D721Med (cell line): ENCODE results near the gene ALG2.

Experiments
- DNase-seq: peaks from one replicate; pipeline ENCODE4 v3.0.0; 2011; ENCODE audit warnings: low spot score; ENCODE audit not compliant: insufficient read length
- FAIRE-seq: peaks from 2 replicates; lab custom pipeline; 2011; peaks lifted over from hg19 to GRCh38; lab: Jason Lieb, UNC
- CTCF ChIP-seq: IDR thresholded peaks from 2 replicates; pipeline ENCODE4 v1.5.1; 2012; ENCODE audit warnings: mild to moderate bottlenecking, control low read depth; ENCODE audit not compliant: insufficient read depth; ENCODE audit errors: missing control alignments

ALG2 gene

GRCh38 chr9:99262949-99263418 lies 41.2 kb upstream of the ALG2 start:
- TF ChIP-seq CTCF: no peak
- DNase-seq (no peak), FAIRE-seq (no peak)

- DNase-seq: no peak
- FAIRE-seq: no peak
- TF ChIP-seq CTCF: no peak
Observed at GRCh38 chr9:99261923-99262322, 40.2 kb upstream of the ALG2 start.

GRCh38 chr9:99259231-99259918 lies 37.6 kb upstream of the ALG2 start:
- FAIRE-seq (no peak), DNase-seq (no peak)
- no peak for TF ChIP-seq CTCF

- DNase-seq (no peak), FAIRE-seq (no peak)
- no peak for TF ChIP-seq CTCF
Observed at GRCh38 chr9:99257723-99258389, 36.1 kb upstream of the ALG2 start.

GRCh38 chr9:99255651-99256050 lies 33.9 kb upstream of the ALG2 start:
- no peak for FAIRE-seq
- no peak for TF ChIP-seq CTCF

GRCh38 chr9:99253772-99254431 lies 32.2 kb upstream of the ALG2 start:
- FAIRE-seq (no peak), DNase-seq (no peak)
- no peak for TF ChIP-seq CTCF

More at GRCh38 chr9:99255651-99256050, 33.9 kb upstream of the ALG2 start:
- no peak for DNase-seq
